ENCODE data around the gene H1-8. TPM values are rescaled to one million over a fixed set of nuclear protein-coding genes. Genes with fewer than 3 reads are reported as not detected.
"Not testable (repeated sequence)": the region's sequence is repeated elsewhere in the genome, so short reads cannot be mapped to it uniquely, and the experiment has no call there.

H1-8 gene
- total RNA-seq, 2 donors from 2014 or later = not detected

- H3K4me1 ChIP-seq = peaks cover 0 to 5% of the 10 kb centered on the region in 2 donors
- no peak for TF ChIP-seq CTCF (IDR thresholded peaks at IDR 0.05)
- no peaks in the 10 kb centered on the region for H3K27me3 ChIP-seq
- no peak overlapping the region for H3K27ac ChIP-seq
- H3K4me3 ChIP-seq = no peak overlapping the region
- no peak for DNase-seq (ENCODE audit: low spot score)
- no peaks in the 10 kb centered on the region for H3K9me3 ChIP-seq
- peaks cover 56% of the 10 kb centered on the region for H3K36me3 ChIP-seq
These were observed 28.4 kb upstream of the H1-8 start for GRCh38 chr3:129514563-129514962.

GRCh38 chr3:129515108-129515820 is 27.7 kb upstream of the H1-8 start:
- not testable (repeated sequence) for H3K4me1 ChIP-seq; H3K4me3 ChIP-seq; DNase-seq (ENCODE audit: low spot score); H3K9me3 ChIP-seq; H3K27ac ChIP-seq; H3K27me3 ChIP-seq
- peaks cover 62% of the 10 kb centered on the region for H3K36me3 ChIP-seq

- H3K4me1 ChIP-seq; H3K27ac ChIP-seq; H3K9me3 ChIP-seq; H3K27me3 ChIP-seq; H3K4me3 ChIP-seq; DNase-seq (ENCODE audit: low spot score): not testable (repeated sequence)
- peaks cover 62% of the 10 kb centered on the region for H3K36me3 ChIP-seq
These were observed 27.0 kb upstream of the H1-8 start for GRCh38 chr3:129515821-129516432.

- H3K9me3 ChIP-seq = no peaks in the 10 kb centered on the region
- no peaks in the 10 kb centered on the region for H3K27me3 ChIP-seq
- no peaks in the 10 kb centered on the region for H3K4me1 ChIP-seq
- TF ChIP-seq CTCF (IDR thresholded peaks at IDR 0.05) = no peak
- H3K4me3 ChIP-seq = no peak overlapping the region
- H3K36me3 ChIP-seq = peaks cover 49% of the 10 kb centered on the region
- no peak for DNase-seq (ENCODE audit: low spot score)
- H3K27ac ChIP-seq = no peak overlapping the region
These were observed 25.5 kb upstream of the H1-8 start for GRCh38 chr3:129517516-129517915.

- Histone ChIP-seq H3K36me3 (peaks cover 43% of the 10 kb centered on the region), H3K27me3 (no peaks in the 10 kb centered on the region), H3K4me3 (no peak overlapping the region), H3K27ac (no peak overlapping the region), H3K4me1 (no peaks in the 10 kb centered on the region), H3K9me3 (no peaks in the 10 kb centered on the region)
- TF ChIP-seq CTCF (IDR thresholded peaks at IDR 0.05) = no peak
- no peak for DNase-seq (ENCODE audit: low spot score)
These were observed 24.9 kb upstream of the H1-8 start for GRCh38 chr3:129518038-129518561.

GRCh38 chr3:129518581-129518980 is 24.4 kb upstream of the H1-8 start:
- H3K4me3 ChIP-seq = no peak overlapping the region
- H3K4me1 ChIP-seq = no peaks in the 10 kb centered on the region
- H3K9me3 ChIP-seq = no peaks in the 10 kb centered on the region
- H3K36me3 ChIP-seq = peaks cover 38% of the 10 kb centered on the region
- TF ChIP-seq CTCF (IDR thresholded peaks at IDR 0.05) = no peak
- DNase-seq (ENCODE audit: low spot score) = no peak
- no peak overlapping the region for H3K27ac ChIP-seq
- no peaks in the 10 kb centered on the region for H3K27me3 ChIP-seq
